H9 (cell line): ENCODE data around the gene DPYD. TPM values are rescaled to one million over a fixed set of nuclear protein-coding genes. Genes with fewer than 3 reads are reported as not detected.

ENCODE experiments used
- DNase-seq: peaks from one replicate; pipeline ENCODE4 v3.0.0-alpha.2; 2017
- H2AFZ ChIP-seq: one replicate; pipeline ENCODE4 v1.6.1; 2013; ENCODE audit warnings: mild to moderate bottlenecking, low read length, control low read depth, moderate library complexity
- H2AK5ac ChIP-seq: 2 replicates; pipeline ENCODE4 v1.6.1; 2013; ENCODE audit warnings: low read length, control low read depth, mixed read lengths; ENCODE audit not compliant: insufficient read length
- H2BK120ac ChIP-seq: one replicate; pipeline ENCODE4 v1.6.1; 2013; ENCODE audit warnings: low read depth, mild to moderate bottlenecking, low read length, control low read depth, inconsistent platforms; ENCODE audit not compliant: poor library complexity, severe bottlenecking
- H2BK12ac ChIP-seq: 2 replicates; pipeline ENCODE4 v1.6.1; 2013; ENCODE audit warnings: low read length, control low read depth, mixed read lengths, low read depth; ENCODE audit not compliant: insufficient read length
- H2BK15ac ChIP-seq: 2 replicates; pipeline ENCODE4 v1.6.1; 2013; ENCODE audit warnings: low read depth, low read length, control low read depth
- H2BK20ac ChIP-seq: one replicate; pipeline ENCODE4 v1.6.1; 2013; ENCODE audit warnings: low read depth, mild to moderate bottlenecking, low read length, control low read depth, inconsistent platforms; ENCODE audit not compliant: poor library complexity, severe bottlenecking
- H2BK5ac ChIP-seq: 2 replicates; pipeline ENCODE4 v1.6.1; 2013; ENCODE audit warnings: low read length, control low read depth, mixed read lengths; ENCODE audit not compliant: insufficient read length
- H3K14ac ChIP-seq: 2 replicates; pipeline ENCODE4 v1.6.1; 2013; ENCODE audit warnings: low read length, control low read depth; ENCODE audit not compliant: insufficient read depth
- H3K18ac ChIP-seq: 2 replicates; pipeline ENCODE4 v1.6.1; 2013; ENCODE audit warnings: low read depth, mild to moderate bottlenecking, mixed read lengths, low read length, control low read depth; ENCODE audit not compliant: insufficient read length
- H3K23ac ChIP-seq: 2 replicates; pipeline ENCODE4 v1.6.1; 2013; ENCODE audit warnings: low read length, control low read depth, mixed read lengths, low read depth; ENCODE audit not compliant: insufficient read length
- H3K23me2 ChIP-seq: 2 replicates; pipeline ENCODE4 v1.6.1; 2013; ENCODE audit warnings: low read depth, mild to moderate bottlenecking, mixed read lengths, low read length, control low read depth; ENCODE audit not compliant: insufficient read length, poor library complexity, severe bottlenecking
- H3K27ac ChIP-seq: 2 replicates; pipeline ENCODE4 v1.5.1; 2013; ENCODE audit warnings: low read length, control low read depth, mixed read lengths, low read depth; ENCODE audit not compliant: insufficient read length
- H3K27me3 ChIP-seq: 2 replicates; pipeline ENCODE4 v1.6.1; 2013; ENCODE audit warnings: low read length, control low read depth, inconsistent platforms; ENCODE audit not compliant: insufficient read depth
- H3K4ac ChIP-seq: 2 replicates; pipeline ENCODE4 v1.6.1; 2013; ENCODE audit warnings: low read depth, mild to moderate bottlenecking, control low read depth, inconsistent platforms, low read length, moderate library complexity
- H3K4me1 ChIP-seq: 2 replicates; pipeline ENCODE4 v1.6.1; 2013; ENCODE audit warnings: low read length, control low read depth, inconsistent platforms; ENCODE audit not compliant: insufficient read depth
- H3K4me2 ChIP-seq: 2 replicates; pipeline ENCODE4 v1.6.1; 2013; ENCODE audit warnings: low read length, control low read depth, mixed read lengths; ENCODE audit not compliant: insufficient read length, insufficient read depth
- H3K56ac ChIP-seq: 2 replicates; pipeline ENCODE4 v1.6.1; 2013; ENCODE audit warnings: low read depth, mild to moderate bottlenecking, mixed read lengths, low read length, control low read depth; ENCODE audit not compliant: insufficient read length
- H3K79me1 ChIP-seq: 2 replicates; pipeline ENCODE4 v1.6.1; 2013; ENCODE audit warnings: low read depth, mild to moderate bottlenecking, moderate library complexity, low read length, control low read depth, inconsistent platforms; ENCODE audit not compliant: insufficient read depth, poor library complexity, severe bottlenecking
- H3K79me2 ChIP-seq: 2 replicates; pipeline ENCODE4 v1.6.1; 2013; ENCODE audit warnings: low read length, control low read depth, inconsistent platforms; ENCODE audit not compliant: insufficient read depth
- H3K9ac ChIP-seq: 2 replicates; pipeline ENCODE4 v1.6.1; 2013; ENCODE audit warnings: low read length, control low read depth, mixed read lengths; ENCODE audit not compliant: insufficient read length; ENCODE audit errors: extremely low read depth
- H3K9me3 ChIP-seq: one replicate; pipeline ENCODE4 v1.6.1; 2013; ENCODE audit warnings: low read depth, low read length, inconsistent platforms; ENCODE audit not compliant: control insufficient read depth
- H3T11ph ChIP-seq: one replicate; pipeline ENCODE4 v1.6.1; 2013; ENCODE audit warnings: mild to moderate bottlenecking, low read length, control low read depth, inconsistent platforms
- H4K20me1 ChIP-seq: one replicate; pipeline ENCODE4 v1.6.1; 2013; ENCODE audit not compliant: control insufficient read depth, insufficient read length, insufficient read depth
- H4K5ac ChIP-seq: 2 replicates; pipeline ENCODE4 v1.6.1; 2013; ENCODE audit warnings: low read depth, mild to moderate bottlenecking, mixed read lengths, low read length, control low read depth; ENCODE audit not compliant: insufficient read length
- H4K8ac ChIP-seq: replicated peaks from 2 replicates; pipeline ENCODE4 v1.6.1; 2013; ENCODE audit warnings: low read length, control low read depth, mixed read lengths, low read depth; ENCODE audit not compliant: insufficient read length
- H4K91ac ChIP-seq: 2 replicates; pipeline ENCODE4 v1.6.1; 2013; ENCODE audit warnings: low read depth, mild to moderate bottlenecking, moderate library complexity, mixed read lengths, low read length, control low read depth; ENCODE audit not compliant: insufficient read length
- H3K27ac Mint-ChIP-seq, 3 experiments: 2 replicates in 2 of 3; 3 replicates in 1 of 3; pipeline ENCODE4 v1.8.0; 2020 to 2021; ENCODE audit warnings: mixed read lengths in 3 of 3, mild to moderate bottlenecking in 1 of 3, moderate library complexity in 1 of 3
- H3K27me3 Mint-ChIP-seq: 2 replicates; pipeline ENCODE4 v1.8.0; 2021; ENCODE audit warnings: low read depth, mild to moderate bottlenecking, moderate library complexity, mixed read lengths
- H3K36me3 Mint-ChIP-seq, 3 experiments: 2 replicates in 2 of 3; 3 replicates in 1 of 3; pipeline ENCODE4 v1.8.0; 2020 to 2021; ENCODE audit warnings: low read depth in 3 of 3, mixed read lengths in 3 of 3; ENCODE audit not compliant: insufficient read depth in 1 of 3
- H3K4me1 Mint-ChIP-seq, 2 experiments: 2 replicates each; pipeline ENCODE4 v1.8.0; 2020; ENCODE audit warnings: mixed read lengths in 2 of 2
- H3K4me3 Mint-ChIP-seq, 2 experiments: 2 replicates in 1 of 2; 3 replicates in 1 of 2; pipeline ENCODE4 v1.8.0; 2020 to 2021; ENCODE audit warnings: mild to moderate bottlenecking in 2 of 2, mixed read lengths in 2 of 2, moderate library complexity in 1 of 2
- H3K9me3 Mint-ChIP-seq, 2 experiments: 2 replicates in 1 of 2; 3 replicates in 1 of 2; pipeline ENCODE4 v1.8.0; 2020; ENCODE audit warnings: mild to moderate bottlenecking in 2 of 2, mixed read lengths in 2 of 2, moderate library complexity in 1 of 2
- WGBS: extraction: QIAGEN DNeasy Blood & Tissue Kit; methylation state at CpG from one replicate; pipeline ENCODE4 v1.1.7; 2013; ENCODE audit warnings: missing lambda C conversion rate, low lambda C conversion rate, mixed read lengths; ENCODE audit not compliant: insufficient read length; ENCODE audit errors: extremely low coverage; 5-methylcytosine and 5-hydroxymethylcytosine counted together
- total RNA-seq: library from RNA; stranded (reverse); gene quantifications from 2 replicates; pipeline ENCODE4 v1.2.1, GENCODE V29; 2021
- TF ChIP-seq, protein P1 (sequence below): fragments of 200-600 bp; sonication (generic); conservative IDR thresholded peaks from 3 replicates; pipeline ENCODE4 v1.8.0; 2021; ENCODE audit warnings: antibody characterized with exemption, mild to moderate bottlenecking

The DPYD gene
- total RNA-seq, 1 experiment from 2014 or later: 0.37 TPM

DNA sequence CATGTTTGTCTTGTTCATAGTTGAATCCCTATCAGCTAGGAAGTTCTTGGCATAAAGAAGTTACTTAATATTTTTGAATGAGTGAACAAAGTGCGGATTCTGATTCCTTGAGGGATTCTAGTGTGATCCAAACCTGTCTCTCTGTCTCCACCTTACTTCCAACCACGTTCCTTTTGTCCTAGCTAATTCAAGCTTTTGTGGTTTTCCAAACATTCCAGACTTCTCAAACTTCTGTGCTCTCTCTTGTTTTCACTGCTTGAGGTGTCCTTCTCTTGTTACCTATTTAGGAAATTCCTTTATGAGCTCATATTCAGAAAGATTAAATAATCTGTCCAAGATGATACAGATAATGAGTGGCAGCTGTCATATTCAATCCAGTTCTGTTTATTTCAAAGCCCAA is 846.1 kb downstream of the DPYD start:
- H2BK20ac ChIP-seq: no peak overlapping the region
- TF ChIP-seq, protein P1, sequence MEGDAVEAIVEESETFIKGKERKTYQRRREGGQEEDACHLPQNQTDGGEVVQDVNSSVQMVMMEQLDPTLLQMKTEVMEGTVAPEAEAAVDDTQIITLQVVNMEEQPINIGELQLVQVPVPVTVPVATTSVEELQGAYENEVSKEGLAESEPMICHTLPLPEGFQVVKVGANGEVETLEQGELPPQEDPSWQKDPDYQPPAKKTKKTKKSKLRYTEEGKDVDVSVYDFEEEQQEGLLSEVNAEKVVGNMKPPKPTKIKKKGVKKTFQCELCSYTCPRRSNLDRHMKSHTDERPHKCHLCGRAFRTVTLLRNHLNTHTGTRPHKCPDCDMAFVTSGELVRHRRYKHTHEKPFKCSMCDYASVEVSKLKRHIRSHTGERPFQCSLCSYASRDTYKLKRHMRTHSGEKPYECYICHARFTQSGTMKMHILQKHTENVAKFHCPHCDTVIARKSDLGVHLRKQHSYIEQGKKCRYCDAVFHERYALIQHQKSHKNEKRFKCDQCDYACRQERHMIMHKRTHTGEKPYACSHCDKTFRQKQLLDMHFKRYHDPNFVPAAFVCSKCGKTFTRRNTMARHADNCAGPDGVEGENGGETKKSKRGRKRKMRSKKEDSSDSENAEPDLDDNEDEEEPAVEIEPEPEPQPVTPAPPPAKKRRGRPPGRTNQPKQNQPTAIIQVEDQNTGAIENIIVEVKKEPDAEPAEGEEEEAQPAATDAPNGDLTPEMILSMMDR: no peak
- H3K4me2 ChIP-seq: no peak overlapping the region
- H3K79me1 ChIP-seq: no peaks in the 10 kb centered on the region
- H3K56ac ChIP-seq: no peak overlapping the region
- no peak overlapping the region for H3T11ph ChIP-seq
- H3K9me3 ChIP-seq: no peaks in the 10 kb centered on the region
- no peak overlapping the region for H3K9ac ChIP-seq
- no peaks in the 10 kb centered on the region for H3K4me1 ChIP-seq
- no peaks in the 10 kb centered on the region for H4K20me1 ChIP-seq
- H3K23me2 ChIP-seq: no peaks in the 10 kb centered on the region
- H3K27ac ChIP-seq: no peak overlapping the region
- Mint-ChIP-seq H3K4me3 (no peak overlapping the region), H3K27me3 (no peaks in the 10 kb centered on the region), H3K9me3 (no peaks in the 10 kb centered on the region), H3K4me1 (no peaks in the 10 kb centered on the region), H3K36me3 (no peaks in the 10 kb centered on the region), H3K27ac (no peak overlapping the region)
- WGBS: no CpG with 5 or more reads among the region's 2 CpGs
- H2AFZ ChIP-seq: no peak overlapping the region
- H2BK5ac ChIP-seq: no peak overlapping the region
- no peak overlapping the region for H3K14ac ChIP-seq
- no peak overlapping the region for H3K4ac ChIP-seq
- H3K79me2 ChIP-seq: no peaks in the 10 kb centered on the region
- no peak overlapping the region for H2AK5ac ChIP-seq
- no peak for DNase-seq
- H2BK120ac ChIP-seq: no peak overlapping the region
- no peak overlapping the region for H3K23ac ChIP-seq
- H3K27me3 ChIP-seq: no peaks in the 10 kb centered on the region
- H4K8ac ChIP-seq: no peak overlapping the region
- H4K5ac ChIP-seq: no peak overlapping the region
- H2BK12ac ChIP-seq: no peak overlapping the region
- H3K18ac ChIP-seq: no peak overlapping the region
- H4K91ac ChIP-seq: no peak overlapping the region
- no peak overlapping the region for H2BK15ac ChIP-seq
